ENCODE measurements around the gene CRADD. TPM values are rescaled to one million over a fixed set of nuclear protein-coding genes. Genes with fewer than 3 reads are reported as not detected.

The CRADD gene
- polyA plus RNA-seq, 12 donors, result 8.0 to 26.4 (median 14.1) TPM; not detected in 1

DNA sequence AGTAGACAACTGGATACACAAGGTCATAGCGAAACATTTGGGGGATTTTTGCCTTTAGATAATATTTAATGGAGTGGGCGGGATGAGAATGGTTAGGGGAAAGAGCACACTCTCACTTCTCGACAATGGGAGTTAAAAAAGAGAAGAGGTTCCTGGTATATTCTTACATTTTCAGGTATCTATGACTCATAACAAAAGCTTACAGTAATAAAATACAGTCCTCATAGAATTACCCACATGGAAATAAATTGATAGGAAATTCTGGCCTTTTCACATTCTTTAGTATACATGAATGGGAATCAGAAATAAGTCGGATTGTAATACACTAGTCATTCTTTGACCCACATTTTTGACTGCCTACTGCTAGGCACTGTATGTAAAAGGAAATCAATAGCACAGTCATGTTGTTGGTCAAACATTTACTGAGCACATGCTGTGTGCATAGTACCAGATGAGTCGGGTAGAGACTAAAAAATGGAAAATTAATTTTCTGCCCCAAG is 8.2 kb upstream of the CRADD start:
- no peak for DNase-seq

DNA sequence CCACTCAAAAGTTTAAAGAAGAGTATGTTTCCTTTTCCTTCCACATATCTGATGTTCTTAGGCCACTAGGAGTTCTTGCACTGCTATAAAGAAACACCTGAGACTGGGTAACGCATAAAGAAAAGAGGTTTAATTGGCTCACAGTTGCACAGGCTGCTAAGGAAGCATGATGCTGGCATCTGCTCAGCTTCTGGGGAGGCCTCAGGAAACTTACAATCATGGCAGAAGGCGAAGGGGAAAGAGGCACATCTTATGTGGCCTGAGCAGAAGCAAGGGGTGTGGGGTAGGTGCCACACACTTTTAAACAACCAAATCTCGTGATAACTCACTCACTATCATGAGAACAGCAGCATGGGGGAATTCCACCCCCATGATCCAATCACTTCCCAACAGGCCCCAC is 7.7 kb upstream of the CRADD start:
- DNase-seq, result no peak

DNA sequence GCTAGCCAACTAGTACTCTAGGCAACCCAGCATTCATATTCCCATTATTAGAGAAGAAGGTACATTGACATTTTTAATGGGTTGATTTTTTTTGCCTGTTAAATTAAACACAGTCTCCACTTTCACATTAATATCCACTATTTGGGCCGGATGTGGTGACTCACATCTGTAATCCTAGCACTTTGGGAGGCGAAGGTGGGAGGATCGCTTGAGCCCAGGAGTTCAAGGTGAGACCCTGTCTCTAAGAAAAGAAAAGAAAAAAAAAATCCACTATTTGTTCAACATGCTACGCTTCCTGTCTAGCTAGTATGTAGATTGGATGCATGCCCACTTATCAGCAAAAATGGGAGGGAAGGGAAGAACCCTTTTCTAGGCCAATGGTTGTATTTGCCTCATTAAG is 7.1 kb upstream of the CRADD start:
- no peak for DNase-seq

DNA sequence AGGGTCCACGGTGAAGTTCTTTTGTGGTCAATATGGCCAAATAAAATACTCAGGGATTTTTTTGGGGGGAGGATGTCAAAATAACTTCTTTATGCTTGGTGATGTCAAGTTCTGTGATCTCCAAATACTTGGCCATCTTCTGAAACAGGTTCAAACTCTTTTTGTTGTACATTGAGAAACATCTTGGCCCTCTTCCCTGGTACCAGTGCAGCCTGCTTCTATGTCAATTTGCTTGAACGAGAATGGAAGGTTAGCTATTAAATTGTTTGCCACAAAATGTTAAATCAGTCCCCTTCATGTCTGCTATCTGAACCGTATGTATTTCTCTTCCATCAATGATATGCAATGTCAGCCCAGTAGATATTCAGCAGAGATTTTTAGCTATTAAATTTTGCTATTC is 6.1 kb upstream of the CRADD start:
- no peak for DNase-seq

DNA sequence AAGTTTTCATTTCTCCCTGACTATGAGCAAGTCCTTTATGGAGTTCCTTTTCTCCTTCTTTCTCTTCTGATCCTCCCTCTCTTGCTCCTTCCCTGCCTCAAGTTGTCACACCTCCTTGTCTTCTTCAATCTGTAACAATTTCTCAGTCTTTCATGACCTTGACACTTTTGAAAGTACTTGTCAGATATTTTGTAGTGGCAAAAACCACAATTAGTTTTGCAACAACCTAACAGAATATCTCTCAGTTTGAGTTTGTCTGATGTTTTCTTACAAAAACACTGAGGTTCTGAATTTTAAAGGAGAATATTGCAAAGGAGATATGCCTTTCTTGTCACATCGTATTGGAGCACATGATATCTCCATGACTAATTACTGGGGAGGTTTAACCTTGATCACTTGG is 4.1 kb upstream of the CRADD start:
- DNase-seq, result no peak

DNA sequence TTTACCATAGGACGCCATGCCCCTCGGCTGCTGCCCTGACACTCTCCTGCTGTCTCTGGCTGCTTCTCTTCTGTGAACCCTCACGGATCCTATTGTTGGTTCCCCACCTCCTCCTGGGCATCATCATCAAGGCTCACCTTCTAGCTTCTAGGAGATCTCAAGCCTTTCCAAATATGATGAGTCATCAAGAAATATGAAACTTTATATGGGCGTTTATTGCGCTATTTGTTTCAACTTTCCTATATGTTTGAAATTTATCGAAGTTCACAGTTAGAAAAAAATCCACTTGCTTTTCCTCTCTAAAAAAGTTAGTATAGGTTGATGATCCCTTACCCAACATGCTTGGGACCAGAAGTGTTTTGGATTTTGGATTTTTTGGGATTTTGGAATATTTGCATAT is 2.8 kb upstream of the CRADD start:
- DNase-seq, result no peak

DNA sequence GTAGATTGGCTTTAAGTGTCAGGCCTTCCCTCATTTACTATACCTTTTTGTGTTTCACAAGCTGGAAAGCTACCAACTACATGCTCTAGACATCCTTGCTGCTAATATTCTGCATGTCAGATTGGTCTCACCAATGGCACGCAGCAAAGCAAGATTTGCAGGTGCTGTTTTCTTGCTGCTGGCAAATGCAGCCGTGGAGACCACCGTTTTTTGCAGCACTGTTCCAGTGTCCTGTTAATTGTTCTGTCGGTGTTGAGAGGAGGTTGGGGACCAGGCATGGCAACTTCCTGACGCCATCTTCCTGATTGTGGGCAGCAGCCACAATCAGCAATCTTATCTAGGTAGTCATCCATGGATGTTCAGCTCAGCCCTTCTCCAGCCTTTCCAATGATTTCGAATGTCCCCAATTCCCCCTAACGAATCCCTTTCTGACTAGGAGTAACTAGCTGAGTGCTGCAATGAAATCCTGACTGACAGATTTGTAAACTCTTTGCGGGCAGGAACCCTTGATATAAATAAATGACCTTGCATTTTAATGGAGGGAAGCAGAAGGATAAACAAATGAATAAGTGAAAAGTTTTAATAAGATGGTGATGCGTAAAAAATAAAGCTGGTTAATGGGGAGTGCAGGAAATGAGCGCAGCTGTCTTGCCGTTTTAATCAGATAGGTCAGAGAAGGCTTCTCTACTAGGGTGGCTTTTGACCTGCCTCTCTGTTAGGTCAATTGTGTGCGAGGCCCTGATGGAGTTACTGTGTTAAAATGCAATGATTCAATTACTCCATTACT is 574 bp upstream of the CRADD start:
- DNase-seq, result no peak

DNA sequence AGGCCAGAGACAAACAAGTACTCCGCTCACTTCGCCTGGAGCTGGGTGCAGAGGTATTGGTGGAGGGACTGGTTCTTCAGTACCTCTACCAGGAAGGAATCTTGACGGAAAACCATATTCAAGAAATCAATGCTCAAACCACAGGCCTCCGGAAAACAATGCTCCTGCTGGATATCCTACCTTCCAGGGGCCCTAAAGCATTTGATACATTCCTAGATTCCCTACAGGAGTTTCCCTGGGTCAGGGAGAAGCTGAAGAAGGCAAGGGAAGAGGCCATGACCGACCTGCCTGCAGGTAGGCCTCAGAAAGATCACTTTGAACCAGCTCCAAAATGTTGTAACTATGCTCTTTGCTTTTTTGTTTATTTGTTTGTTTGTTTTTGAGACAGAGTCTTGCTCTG is 1.6 kb downstream of the CRADD start:
- DNase-seq, result no peak

DNA sequence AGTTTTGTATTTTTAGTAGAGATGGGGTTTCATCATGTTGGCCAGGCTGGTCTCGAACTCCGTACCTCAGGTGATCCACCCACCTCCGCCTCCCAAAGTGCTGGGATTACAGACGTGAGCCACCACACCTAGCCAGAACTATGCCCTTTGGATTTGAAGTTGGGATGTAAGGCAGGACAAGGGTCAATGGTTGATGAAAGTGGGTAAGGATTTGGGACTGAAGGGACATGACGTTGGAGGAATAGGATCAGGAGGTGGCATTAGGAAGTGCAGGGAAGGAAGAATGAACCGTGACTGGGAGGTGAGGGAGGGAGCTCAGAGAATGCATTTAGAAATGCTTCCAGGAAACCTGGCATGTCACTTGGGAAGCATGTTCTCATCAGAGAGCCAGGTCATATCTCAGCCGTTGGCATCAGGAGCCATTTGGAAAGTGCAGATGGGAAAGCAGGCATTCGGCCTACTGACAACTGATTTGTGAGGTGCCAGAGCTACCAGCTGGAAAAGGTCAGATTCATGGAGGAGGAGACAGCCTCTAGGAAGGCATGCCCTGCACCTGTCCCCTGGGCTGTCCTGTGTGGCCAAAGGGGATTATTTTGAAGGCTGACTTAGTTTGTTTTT is 2.2 kb downstream of the CRADD start:
- DNase-seq, result peak; percentile 34

DNA sequence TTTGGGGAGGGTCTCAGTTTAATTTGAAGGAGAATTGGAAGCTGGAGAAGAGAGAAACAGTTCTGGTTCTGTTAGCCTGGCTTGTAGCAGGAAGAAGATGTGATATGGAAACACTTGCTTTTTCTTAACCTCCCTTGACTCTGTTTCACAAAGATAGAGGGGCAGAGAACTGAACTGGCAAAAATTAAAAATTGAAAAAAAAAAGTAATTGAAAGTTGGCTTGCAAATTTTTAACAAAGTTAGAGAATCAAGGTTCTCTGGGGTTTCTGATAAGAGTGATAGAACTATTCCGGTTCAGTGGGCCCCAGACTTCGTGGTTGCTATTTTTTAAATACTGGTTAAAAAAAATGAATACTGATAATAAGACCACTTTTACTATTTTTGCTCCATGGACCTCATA is 2.8 kb downstream of the CRADD start:
- DNase-seq, result no peak

DNA sequence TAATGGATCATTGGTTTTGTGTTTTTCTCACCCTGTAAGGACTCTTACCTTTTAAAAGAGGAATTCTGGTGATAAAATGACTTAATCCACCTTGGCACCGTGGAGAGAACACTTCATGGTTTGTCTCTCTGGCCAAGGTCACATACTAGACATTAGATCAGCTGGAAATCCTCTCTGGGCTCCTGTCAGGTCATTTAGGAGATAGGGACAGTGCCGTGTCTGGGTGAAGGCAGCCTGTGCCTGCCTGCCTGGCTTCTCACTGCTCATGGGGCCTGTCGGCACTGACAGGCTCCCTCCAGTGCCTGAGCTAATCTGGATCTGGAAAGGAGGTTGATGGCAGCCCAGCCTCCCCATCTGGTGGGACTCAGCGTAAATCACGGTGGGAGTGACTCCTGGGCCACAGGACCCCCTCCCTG is 5.7 kb downstream of the CRADD start:
- DNase-seq, result no peak

DNA sequence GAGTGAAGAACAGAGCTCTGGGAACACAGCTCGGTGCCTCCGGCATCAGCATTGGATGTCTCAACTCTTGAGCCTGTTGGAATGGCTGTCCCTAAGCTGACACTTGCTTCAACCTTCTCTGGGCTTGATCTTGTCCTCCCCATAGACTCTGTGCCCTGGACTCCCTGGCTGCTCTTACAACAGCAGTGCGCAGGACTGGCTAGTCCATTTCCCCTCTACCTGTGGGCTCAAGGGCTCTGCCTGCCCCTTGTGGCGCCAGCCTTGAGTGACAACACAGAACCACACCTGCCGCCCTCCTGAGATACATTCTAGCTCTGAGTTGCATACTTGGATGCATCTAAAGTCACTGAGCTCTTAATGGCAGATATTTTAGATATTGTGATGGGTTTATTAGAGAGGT is 6.2 kb downstream of the CRADD start:
- no peak for DNase-seq

DNA sequence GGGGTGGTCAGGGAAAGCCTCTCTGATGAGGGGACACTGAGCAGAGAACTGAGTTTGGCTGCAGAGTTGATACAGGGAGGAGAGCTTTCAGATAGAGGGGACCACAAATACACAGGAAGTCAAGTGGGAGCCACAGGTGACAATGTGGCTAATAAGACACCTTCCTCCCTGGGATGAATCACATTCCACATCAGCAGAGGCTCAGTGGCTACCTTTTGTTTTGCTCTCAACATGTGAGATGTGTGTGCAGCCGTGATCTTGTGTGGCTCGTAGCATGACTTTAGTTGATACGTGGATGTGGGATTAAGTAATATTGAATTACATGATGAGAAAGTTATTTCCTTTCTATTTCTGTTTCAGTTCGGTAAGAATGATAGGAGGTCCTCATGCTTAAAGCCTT is 7.5 kb downstream of the CRADD start:
- no peak for DNase-seq

DNA sequence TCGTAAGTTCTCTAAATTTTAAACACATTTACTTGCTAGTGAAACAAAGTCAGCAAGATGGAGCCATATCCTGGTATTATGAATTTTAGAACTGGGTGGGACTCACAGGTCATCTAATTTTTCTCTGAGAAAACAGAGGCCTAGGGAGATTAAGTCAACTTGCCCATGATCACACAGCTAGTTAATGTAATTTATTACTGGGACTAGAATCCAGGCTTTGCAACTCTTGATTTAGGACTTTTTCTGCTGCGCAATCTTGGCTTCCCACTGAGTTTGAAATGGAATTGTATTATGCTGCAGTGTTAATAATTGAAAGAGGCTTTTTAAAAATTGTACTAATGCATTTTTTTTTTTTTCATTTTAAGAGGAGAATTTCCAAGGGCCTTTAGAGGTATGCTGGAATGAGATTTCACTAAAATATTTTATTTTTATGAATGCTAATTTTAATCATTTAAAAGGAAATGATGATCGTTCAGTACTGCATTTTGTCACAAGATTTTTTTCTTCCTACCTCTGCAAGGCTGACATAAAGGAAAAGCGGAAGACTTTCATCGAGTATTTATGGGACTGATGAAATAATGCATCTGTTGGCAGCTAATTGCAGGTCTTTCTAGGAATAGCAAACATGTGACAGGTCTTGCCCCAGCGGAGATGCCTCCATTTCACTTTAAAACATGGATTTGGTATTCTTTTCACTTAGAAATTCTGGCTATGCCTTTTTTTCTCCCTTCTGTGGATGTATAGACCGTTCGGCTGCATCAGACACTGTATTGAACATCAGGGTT is 9.6 kb downstream of the CRADD start:
- DNase-seq, result no peak

DNA sequence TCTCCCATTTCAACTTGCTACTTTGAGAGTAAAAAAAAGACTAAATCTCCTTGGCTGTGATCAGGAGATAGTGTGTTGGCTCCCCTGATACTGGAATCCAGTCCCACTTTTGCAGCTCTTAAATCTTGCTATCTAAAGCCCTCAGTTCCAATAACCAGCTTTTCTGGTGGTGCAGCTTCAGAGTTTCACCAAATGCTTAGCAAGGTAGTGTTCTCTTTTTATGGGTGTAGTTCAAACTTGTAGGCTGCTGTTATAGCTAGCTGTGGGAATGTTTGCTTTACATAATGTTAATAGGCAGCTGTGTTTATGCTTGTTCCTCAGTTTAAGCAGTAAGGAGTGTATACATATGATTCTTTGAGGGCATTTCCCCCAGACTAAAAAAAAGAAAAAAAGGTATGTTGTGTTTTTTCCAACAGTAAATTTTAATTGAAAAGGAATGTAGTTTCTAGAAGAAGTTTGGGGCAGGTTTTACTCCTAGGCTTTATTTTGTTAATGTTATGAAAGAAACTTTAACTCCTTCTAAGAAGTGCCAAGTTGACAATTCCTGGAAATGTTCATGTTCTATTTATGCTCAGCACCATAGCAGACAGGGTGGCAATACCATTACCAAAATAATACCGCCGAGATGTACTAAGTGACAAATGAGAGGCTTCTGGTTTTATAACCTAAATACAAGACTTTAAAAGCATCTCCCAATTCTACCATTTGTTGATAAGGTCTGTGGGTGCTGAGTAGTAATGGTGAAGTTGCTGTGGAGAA is 12.1 kb downstream of the CRADD start:
- no peak for DNase-seq

DNA sequence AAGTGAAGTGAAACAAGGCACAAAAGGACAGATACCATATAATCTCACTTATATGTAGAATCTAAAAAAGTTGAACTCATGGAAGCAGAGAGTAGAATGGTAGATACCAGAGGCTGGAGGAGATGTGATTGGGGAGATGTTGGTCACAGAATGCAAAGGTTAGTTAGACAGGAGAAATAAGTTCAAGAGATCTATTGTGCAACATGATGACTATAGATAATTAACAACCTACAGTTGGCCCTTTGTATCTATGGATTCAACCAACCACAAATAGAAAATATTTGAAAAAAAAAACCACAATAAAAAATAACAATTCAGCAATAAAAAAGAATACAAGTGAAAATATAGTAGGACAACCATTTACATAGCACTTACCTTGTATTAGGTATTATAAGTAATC is 19.3 kb downstream of the CRADD start:
- DNase-seq, result no peak

DNA sequence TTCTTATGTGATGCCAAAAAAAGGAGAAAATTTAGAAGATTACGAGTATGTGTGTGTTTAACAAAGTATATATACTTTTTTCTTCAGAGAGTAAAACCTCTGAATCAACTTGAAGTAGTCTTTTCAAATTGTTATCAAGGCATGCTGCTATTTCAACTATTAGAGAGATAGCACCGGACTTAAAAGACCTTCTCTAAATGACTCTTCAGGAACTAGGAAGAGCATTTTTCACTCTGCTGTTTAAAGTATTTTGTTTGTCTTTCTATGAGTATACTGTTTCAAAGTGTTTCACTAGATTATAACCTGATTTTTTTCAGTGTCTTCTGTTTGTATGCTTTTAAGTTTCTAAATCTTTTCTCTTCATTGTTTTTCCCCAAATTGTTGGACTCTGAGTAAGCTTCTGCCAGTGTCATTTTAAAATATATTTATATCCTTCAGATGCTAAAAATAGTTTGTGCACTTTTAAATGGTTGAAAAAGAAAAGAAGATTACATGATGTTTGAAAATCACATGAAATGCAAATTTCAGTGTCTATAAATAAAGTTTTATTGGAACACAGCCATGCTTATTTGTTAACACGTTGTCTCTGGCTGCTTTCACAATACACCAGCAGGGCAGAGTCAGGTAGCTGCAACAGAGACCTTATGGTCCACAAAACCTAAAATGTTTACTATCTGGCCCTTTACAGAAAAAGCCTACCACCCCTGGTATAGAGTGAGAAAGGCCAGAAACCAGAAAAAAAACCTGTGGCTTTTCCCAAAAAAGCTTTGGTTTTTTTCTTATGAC is 21.3 kb downstream of the CRADD start:
- no peak for DNase-seq

DNA sequence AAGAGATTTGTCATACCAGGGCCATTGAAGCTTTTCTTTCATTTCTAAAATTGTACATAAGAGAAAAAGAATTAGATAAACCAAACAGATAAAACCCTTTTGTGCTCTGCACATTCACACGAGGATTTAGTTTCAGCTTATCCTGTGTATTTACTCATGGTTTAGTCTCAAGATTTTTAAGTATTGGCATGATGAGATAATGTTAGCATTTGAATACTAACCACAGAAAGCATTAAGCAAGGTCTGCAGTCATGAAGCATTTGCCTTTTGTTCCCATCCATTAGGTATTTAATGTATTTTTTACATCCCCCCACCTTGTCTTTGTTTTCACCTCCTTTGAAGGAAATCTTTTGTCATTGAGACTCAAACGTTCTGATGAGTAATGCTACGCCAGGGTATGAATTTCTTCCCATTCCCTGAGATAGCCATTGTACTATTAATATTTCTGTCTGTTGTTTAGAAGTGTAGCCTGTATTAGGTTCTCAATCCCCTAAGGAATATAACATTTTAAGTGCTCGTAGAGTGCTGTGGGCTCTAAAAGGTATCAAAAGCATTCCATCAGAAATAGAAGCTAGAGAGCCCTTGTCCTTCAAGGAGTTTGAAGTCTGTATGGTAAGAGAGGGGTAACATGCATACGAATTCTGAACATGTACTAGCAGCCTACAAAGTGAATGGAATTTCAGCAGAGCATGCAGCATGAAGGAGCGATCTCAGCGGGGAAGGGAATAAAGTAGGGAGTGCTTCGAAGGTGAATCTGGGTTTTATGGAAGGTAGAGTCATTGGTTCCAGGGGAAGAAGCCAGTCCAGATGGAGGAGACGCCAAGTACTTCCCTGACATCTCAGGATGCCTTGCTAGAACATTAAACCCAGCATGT is 22.3 kb downstream of the CRADD start:
- no peak for DNase-seq

DNA sequence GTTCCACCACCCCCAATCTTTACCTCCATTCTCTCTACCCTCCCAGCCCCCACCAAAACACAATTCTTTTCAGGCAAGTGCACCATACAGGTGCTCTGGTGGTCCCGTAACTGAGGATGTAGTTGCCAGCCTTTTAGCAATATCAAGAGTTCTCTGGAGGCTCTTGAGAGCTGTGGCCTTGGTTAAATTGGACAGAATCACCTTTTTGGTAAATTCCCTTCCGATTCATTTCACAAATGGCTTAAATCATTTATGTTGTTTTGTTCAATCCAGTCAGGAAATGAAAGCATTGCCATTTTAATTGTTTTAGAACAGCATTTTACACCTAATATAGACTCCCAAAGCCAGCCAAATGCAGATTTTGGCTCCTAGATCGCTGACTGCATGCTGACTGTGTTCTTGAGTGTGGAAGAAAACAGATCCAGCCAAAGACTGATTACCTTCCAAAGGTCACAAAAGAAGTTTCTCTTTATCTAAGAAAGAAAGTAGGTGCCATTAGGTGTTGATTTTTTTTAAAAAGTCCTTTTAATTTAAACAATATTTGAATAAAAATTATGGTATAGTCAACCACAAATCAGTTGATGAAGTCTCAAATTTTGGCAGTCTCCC is 25.6 kb downstream of the CRADD start:
- no peak for DNase-seq

DNA sequence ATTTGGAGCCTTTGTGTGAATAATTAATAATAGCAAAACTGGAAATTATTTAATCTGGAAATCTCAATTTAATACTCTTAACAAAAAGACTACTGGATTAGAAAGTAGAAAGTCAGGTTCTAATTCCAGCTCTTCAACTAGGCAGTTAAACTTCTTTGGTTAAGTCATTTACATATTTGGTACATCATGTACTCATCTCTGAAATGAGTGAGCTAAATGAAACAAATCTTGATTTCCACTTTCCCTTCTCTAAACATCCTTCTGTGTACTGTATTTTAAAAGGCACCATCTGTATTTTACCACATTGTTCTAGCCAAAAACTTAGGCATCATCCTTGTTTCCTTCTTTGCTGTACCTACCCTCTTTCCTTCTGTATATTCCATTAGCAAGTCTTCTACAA is 26.9 kb downstream of the CRADD start:
- DNase-seq, result no peak

Measured in muscle of arm (tissue), 12 donors.